ENCODE data around the gene TH.

DNA sequence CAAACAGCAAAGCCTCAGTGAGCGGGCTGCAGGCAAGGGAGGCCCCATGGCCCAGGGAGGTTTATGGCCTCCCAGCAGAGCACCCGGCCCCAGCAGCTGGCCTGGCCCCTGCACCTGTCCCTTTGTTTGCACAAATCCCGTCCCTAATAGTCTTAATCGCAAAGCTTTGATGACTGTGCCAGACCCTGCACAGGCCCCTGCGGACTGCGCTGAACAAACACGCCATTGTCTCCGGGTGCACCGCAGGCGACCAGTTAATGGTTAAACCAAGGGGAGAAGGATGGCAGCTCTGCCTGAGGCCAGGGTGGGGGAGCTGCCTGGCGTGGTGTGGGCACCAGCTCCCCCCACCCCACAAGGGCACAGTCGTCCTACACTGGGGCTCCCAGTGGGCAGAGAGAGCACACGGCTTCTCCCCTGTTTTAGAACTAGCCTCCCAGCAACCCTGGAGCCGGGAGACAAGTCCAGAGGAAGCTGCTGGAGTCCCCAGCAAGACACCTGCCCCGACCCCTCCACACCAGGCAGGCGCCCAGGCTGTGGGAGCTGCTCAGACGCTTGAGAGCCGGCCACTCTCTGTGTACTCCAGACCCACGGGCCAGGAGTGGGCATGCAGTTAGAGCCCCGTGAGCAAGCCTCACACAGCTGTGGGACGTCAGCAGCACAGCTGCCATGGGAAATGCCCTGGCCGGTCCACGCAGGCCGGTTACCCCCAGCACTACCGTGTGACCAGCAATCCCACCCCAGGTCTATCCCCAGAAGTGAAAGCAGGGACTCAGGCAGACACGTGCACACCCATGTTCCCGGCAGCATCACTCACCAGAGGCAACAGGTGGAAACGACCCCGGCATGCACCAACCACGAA, 39.7 kb upstream of the TH start:
- TF ChIP-seq, protein P1, sequence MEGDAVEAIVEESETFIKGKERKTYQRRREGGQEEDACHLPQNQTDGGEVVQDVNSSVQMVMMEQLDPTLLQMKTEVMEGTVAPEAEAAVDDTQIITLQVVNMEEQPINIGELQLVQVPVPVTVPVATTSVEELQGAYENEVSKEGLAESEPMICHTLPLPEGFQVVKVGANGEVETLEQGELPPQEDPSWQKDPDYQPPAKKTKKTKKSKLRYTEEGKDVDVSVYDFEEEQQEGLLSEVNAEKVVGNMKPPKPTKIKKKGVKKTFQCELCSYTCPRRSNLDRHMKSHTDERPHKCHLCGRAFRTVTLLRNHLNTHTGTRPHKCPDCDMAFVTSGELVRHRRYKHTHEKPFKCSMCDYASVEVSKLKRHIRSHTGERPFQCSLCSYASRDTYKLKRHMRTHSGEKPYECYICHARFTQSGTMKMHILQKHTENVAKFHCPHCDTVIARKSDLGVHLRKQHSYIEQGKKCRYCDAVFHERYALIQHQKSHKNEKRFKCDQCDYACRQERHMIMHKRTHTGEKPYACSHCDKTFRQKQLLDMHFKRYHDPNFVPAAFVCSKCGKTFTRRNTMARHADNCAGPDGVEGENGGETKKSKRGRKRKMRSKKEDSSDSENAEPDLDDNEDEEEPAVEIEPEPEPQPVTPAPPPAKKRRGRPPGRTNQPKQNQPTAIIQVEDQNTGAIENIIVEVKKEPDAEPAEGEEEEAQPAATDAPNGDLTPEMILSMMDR (IDR thresholded peaks at IDR 0.05), result no peak
- no peak for TF ChIP-seq POLR2A (IDR thresholded peaks at IDR 0.05)
- no peak for TF ChIP-seq POLR2AphosphoS5 (IDR thresholded peaks at IDR 0.05)

All from suprapubic skin (tissue), 4 donors.